IMR-90 (cell line): ENCODE measurements around the gene SPRED3. TPM values are rescaled to one million over a fixed set of nuclear protein-coding genes. Genes with fewer than 3 reads are reported as not detected.
"Not testable (repeated sequence)": the region's sequence is repeated elsewhere in the genome, so short reads cannot be mapped to it uniquely, and the experiment has no call there.

Source experiments
- ATAC-seq: fragments of 200-7000 bp; cut with Tn5 transposase; 2 replicates; pipeline ENCODE4 v1.9.1; 2020; ENCODE audit warnings: low read depth, mild to moderate bottlenecking, moderate library complexity
- BruUV-seq: library from RNA; stranded (reverse); fragments of 400-500 nt; replicated peaks from 2 replicates; lab custom pipeline; 2021; lab: Mats Ljungman, UMichigan
- CTCF ChIA-PET: fragments of 300-600 bp; formaldehyde crosslinking; extraction: SDS; loops from one replicate; lab custom pipeline; 2021; ENCODE audit warnings: antibody characterized with exemption; lab: Yijun Ruan, JAX
- POLR2A ChIA-PET: fragments of 300-600 bp; sonication (Branson Sonifier 250); formaldehyde crosslinking; loops from one replicate; lab custom pipeline; 2022; ENCODE audit warnings: antibody characterized with exemption; ENCODE audit not compliant: unreplicated experiment; lab: Charles Lee
- DNase-seq: peaks from one replicate; pipeline ENCODE4 v3.0.0; 2013
- H2AFZ ChIP-seq: replicated peaks from 2 replicates; pipeline ENCODE3; 2013; ENCODE audit warnings: low read length, mild to moderate bottlenecking; ENCODE audit not compliant: poor library complexity
- H2AK5ac ChIP-seq: 2 replicates; pipeline ENCODE4 v1.6.1; 2013; ENCODE audit warnings: low read depth, low read length, inconsistent platforms
- H2AK9ac ChIP-seq: replicated peaks from 2 replicates; pipeline ENCODE3; 2013; ENCODE audit warnings: mild to moderate bottlenecking, low read depth, low read length, moderate library complexity; ENCODE audit not compliant: poor library complexity
- H2BK120ac ChIP-seq: 2 replicates; pipeline ENCODE4 v1.6.1; 2013; ENCODE audit warnings: low read depth, low read length, inconsistent platforms
- H2BK15ac ChIP-seq: 3 replicates; pipeline ENCODE4 v1.6.1; 2013; ENCODE audit warnings: low read depth, low read length, inconsistent platforms
- H2BK20ac ChIP-seq: 2 replicates; pipeline ENCODE4 v1.6.1; 2013; ENCODE audit warnings: low read depth, mild to moderate bottlenecking, inconsistent platforms, low read length, moderate library complexity
- H2BK5ac ChIP-seq: 2 replicates; pipeline ENCODE4 v1.6.1; 2013; ENCODE audit warnings: mild to moderate bottlenecking, low read depth, low read length, inconsistent platforms; ENCODE audit not compliant: poor library complexity, severe bottlenecking
- H3K14ac ChIP-seq: replicated peaks from 2 replicates; pipeline ENCODE4 v1.6.1; 2013; ENCODE audit warnings: low read depth, low read length, inconsistent platforms
- H3K18ac ChIP-seq: 2 replicates; pipeline ENCODE4 v1.6.1; 2013; ENCODE audit warnings: low read depth, low read length, control low read depth
- H3K23ac ChIP-seq: 2 replicates; pipeline ENCODE4 v1.6.1; 2013; ENCODE audit warnings: low read depth, low read length, inconsistent platforms
- H3K27ac ChIP-seq: 2 replicates; pipeline ENCODE4 v1.5.1; 2013; ENCODE audit warnings: mild to moderate bottlenecking, control low read depth, low read length; ENCODE audit not compliant: insufficient read depth
- H3K27me3 ChIP-seq: 2 replicates; pipeline ENCODE4 v1.6.1; 2013; ENCODE audit warnings: low read length; ENCODE audit not compliant: control insufficient read depth, insufficient read depth
- H3K36me3 ChIP-seq: 2 replicates; pipeline ENCODE4 v1.6.1; 2013; ENCODE audit warnings: low read length, mixed read lengths; ENCODE audit not compliant: control insufficient read depth, insufficient read depth
- H3K4ac ChIP-seq: 2 replicates; pipeline ENCODE4 v1.6.1; 2013; ENCODE audit warnings: low read depth, low read length, inconsistent platforms
- H3K4me1 ChIP-seq: 2 replicates; pipeline ENCODE4 v1.6.1; 2013; ENCODE audit warnings: low read length, mixed read lengths; ENCODE audit not compliant: control insufficient read depth, insufficient read depth
- H3K4me2 ChIP-seq: 2 replicates; pipeline ENCODE4 v1.6.1; 2013; ENCODE audit warnings: low read depth, mild to moderate bottlenecking, control low read depth, low read length, moderate library complexity
- H3K4me3 ChIP-seq: 2 replicates; pipeline ENCODE4 v1.5.1; 2013; ENCODE audit warnings: low read depth, mild to moderate bottlenecking, control low read depth, low read length, moderate library complexity; ENCODE audit not compliant: insufficient read depth
- H3K56ac ChIP-seq: 2 replicates; pipeline ENCODE4 v1.6.1; 2013; ENCODE audit warnings: low read length, inconsistent platforms; ENCODE audit not compliant: insufficient read depth; ENCODE audit errors: extremely low read depth
- H3K79me1 ChIP-seq, 2 experiments: 2 replicates each; pipeline ENCODE4 v1.6.1; 2013; ENCODE audit warnings: low read length in 2 of 2, inconsistent platforms in 1 of 2, low read depth in 1 of 2
- H3K9ac ChIP-seq: 2 replicates; pipeline ENCODE4 v1.6.1; 2013; ENCODE audit warnings: low read depth, low read length, control low read depth
- H3K9me1 ChIP-seq: 2 replicates; pipeline ENCODE4 v1.6.1; 2013; ENCODE audit warnings: low read length, inconsistent platforms; ENCODE audit not compliant: insufficient read depth
- H3K9me3 ChIP-seq: 2 replicates; pipeline ENCODE4 v1.6.1; 2013; ENCODE audit warnings: low read length; ENCODE audit not compliant: control insufficient read depth, insufficient read depth
- H4K20me1 ChIP-seq: 2 replicates; pipeline ENCODE4 v1.6.1; 2013; ENCODE audit warnings: low read length, inconsistent platforms; ENCODE audit not compliant: insufficient read depth
- H4K5ac ChIP-seq: 2 replicates; pipeline ENCODE4 v1.6.1; 2013; ENCODE audit warnings: mild to moderate bottlenecking, low read depth, low read length, control low read depth
- H4K8ac ChIP-seq, 2 experiments: 2 replicates each; pipeline ENCODE4 v1.6.1; 2013; ENCODE audit warnings: low read depth in 2 of 2, low read length in 2 of 2, control low read depth in 1 of 2, inconsistent platforms in 1 of 2
- H4K91ac ChIP-seq: 2 replicates; pipeline ENCODE4 v1.6.1; 2013; ENCODE audit warnings: low read depth, low read length, inconsistent platforms; ENCODE audit not compliant: insufficient read depth
- WGBS, 2 experiments: methylation state at CpG; one replicate each; pipeline versions ENCODE4 v1.1.5 to v1.1.7; 2013; ENCODE audit warnings: missing lambda C conversion rate in 2 of 2; ENCODE audit not compliant: insufficient read length in 1 of 2; ENCODE audit errors: extremely low coverage in 2 of 2; 5-methylcytosine and 5-hydroxymethylcytosine counted together
- dilution Hi-C: fragments of 300-500 bp; cut with HindIII; formaldehyde crosslinking; loops from one replicate; pipeline ENCODE4 v1.14.3; 2018; ENCODE audit warnings: low sequenced_read_pairs; ENCODE audit not compliant: unreplicated experiment
- in situ Hi-C: fragments of 300-500 bp; cut with MboI; formaldehyde crosslinking; loops from 3 replicates; pipeline ENCODE4 v1.14.3; 2019; ENCODE audit warnings: low sequenced_read_pairs, inconsistent platforms, mixed read lengths
- intact Hi-C: fragments of 100-400 bp; cut with micrococcal nuclease; formaldehyde crosslinking; loops from 2 replicates; pipeline ENCODE4 v1.10.0; 2022
- polyA plus RNA-seq, 3 experiments: library from polyadenylated mRNA; depleted of rRNA; stranded (reverse); fragments of >200 nt; gene quantifications; 2 replicates each; pipeline ENCODE4 v1.2.3, GENCODE V29; 2012; ENCODE audit warnings: low replicate concordance in 1 of 3
- total RNA-seq: library from RNA; depleted of rRNA; stranded (reverse); fragments of >200 nt; gene quantifications from 2 replicates; pipeline ENCODE4 v1.2.3, GENCODE V29; 2012

SPRED3 gene
- total and polyA plus RNA-seq, 2 of the 4 experiments (the other 2 are of a cell fraction) = 0.90 to 7.9 TPM

DNA sequence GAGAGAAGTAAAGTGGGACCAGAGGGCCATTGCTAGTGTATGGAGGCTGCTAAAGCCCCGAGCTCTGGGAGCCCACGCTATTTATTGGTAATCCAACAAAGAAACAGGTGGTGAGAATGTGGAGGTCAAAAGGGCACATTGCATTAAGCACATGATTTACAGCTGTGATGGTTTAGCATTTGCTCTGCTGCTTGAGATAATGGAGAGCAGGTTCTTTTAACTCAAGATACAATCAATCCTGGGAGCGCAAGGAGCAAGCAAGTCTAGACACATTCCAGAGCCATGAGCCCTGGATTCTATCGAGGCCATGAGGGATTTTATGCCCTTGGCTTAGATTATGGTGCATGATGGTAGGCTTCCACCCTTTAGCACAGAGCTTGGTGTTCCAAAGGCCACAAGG lies 49.5 kb upstream of the SPRED3 start:
- H3K9ac ChIP-seq, H3K18ac ChIP-seq, H2AFZ ChIP-seq, H2BK5ac ChIP-seq, H3K56ac ChIP-seq, BruUV-seq, H3K27me3 ChIP-seq, H4K91ac ChIP-seq, ATAC-seq, H3K9me3 ChIP-seq, dilution Hi-C loops, H3K9me1 ChIP-seq, H2BK20ac ChIP-seq, POLR2A ChIA-PET, H2BK120ac ChIP-seq, H2BK15ac ChIP-seq, H3K4me3 ChIP-seq, H3K14ac ChIP-seq, H4K20me1 ChIP-seq, H3K4ac ChIP-seq, H3K4me1 ChIP-seq, H3K4me2 ChIP-seq, H4K8ac ChIP-seq, H3K36me3 ChIP-seq, DNase-seq, H3K23ac ChIP-seq, intact Hi-C loops, H3K27ac ChIP-seq, H2AK5ac ChIP-seq, H2AK9ac ChIP-seq, H4K5ac ChIP-seq, H3K79me1 ChIP-seq: not testable (repeated sequence)
- CTCF ChIA-PET = interaction anchor here (1.1 kb wide), 1 partner anchor 35 kb away, joined by 7 read pairs; the partner anchor contains the start of gene PSMD8
- 40% methylated on average over 1 of the region's 4 CpGs; no CpG with 5 or more reads in 1 of the 2 experiments for WGBS, 2 experiments
- in situ Hi-C loops = loop anchor here (10.0 kb wide), 1 partner anchor 444 kb away; no protein-coding TSS in a partner anchor
